ENCODE data around the gene ENHO.

DNA sequence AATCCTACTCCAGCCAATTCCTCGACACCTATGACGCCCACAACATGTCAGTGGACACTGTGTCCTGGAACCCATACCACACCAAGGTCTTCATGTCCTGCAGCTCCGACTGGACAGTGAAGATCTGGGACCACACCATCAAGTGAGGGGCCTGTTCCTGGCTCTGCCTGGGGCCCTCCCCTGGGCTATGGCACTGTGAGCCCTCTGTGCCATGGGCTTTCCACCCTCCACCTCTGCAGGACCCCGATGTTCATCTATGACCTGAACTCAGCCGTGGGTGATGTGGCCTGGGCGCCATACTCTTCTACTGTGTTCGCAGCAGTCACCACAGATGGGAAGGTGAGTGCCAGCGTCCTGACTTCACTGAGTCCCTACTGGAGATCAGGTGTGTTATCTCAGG lies 8.4 kb downstream of the ENHO start:
- TF ChIP-seq, protein P1, sequence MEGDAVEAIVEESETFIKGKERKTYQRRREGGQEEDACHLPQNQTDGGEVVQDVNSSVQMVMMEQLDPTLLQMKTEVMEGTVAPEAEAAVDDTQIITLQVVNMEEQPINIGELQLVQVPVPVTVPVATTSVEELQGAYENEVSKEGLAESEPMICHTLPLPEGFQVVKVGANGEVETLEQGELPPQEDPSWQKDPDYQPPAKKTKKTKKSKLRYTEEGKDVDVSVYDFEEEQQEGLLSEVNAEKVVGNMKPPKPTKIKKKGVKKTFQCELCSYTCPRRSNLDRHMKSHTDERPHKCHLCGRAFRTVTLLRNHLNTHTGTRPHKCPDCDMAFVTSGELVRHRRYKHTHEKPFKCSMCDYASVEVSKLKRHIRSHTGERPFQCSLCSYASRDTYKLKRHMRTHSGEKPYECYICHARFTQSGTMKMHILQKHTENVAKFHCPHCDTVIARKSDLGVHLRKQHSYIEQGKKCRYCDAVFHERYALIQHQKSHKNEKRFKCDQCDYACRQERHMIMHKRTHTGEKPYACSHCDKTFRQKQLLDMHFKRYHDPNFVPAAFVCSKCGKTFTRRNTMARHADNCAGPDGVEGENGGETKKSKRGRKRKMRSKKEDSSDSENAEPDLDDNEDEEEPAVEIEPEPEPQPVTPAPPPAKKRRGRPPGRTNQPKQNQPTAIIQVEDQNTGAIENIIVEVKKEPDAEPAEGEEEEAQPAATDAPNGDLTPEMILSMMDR (IDR thresholded peaks at IDR 0.05; ENCODE audit: insufficient read depth, low read length, poor library complexity, severe bottlenecking): no peak
- no peak for TF ChIP-seq EZH2phosphoT487 (conservative IDR thresholded peaks at IDR 0.05; ENCODE audit: low read length)

All from SU-DHL-6 (cell line).